K562 (cell line): ENCODE measurements around the gene COPS8. TPM values are rescaled to one million over a fixed set of nuclear protein-coding genes. Genes with fewer than 3 reads are reported as not detected.

ENCODE experiments used
- ATAC-seq: fragments of 200-7000 bp; cut with Tn5 transposase; 3 replicates; pipeline ENCODE4 v1.9.1; 2020; ENCODE audit warnings: moderate library complexity
- BruUV-seq: library from RNA; stranded (reverse); fragments of 400-500 nt; replicated peaks from 2 replicates; lab custom pipeline; 2021; lab: Mats Ljungman, UMichigan
- CTCF ChIA-PET: fragments of 300-600 bp; formaldehyde crosslinking; extraction: SDS; loops from one replicate; lab custom pipeline; 2021; ENCODE audit warnings: low intra/inter-chr PET ratio; lab: Yijun Ruan, JAX
- POLR2A ChIA-PET: fragments of 300-600, 350-650 bp; sonication (Branson Sonifier 250); formaldehyde crosslinking; extraction: SDS; loops from one replicate; lab custom pipeline; 2021; ENCODE audit warnings: antibody characterized with exemption, inconsistent platforms; lab: Yijun Ruan, JAX
- DNase-seq, 4 experiments: peaks; one replicate each; pipeline versions ENCODE4 v3.0.0 to v3.0.0-alpha.2; 2011 to 2018; ENCODE audit warnings: low spot score in 3 of 4, mixed read lengths in 3 of 4; ENCODE audit errors: extremely low read depth in 1 of 4
- FAIRE-seq: peaks from 2 replicates; lab custom pipeline; 2011; peaks lifted over from hg19 to GRCh38; lab: Jason Lieb, UNC
- H2AFZ ChIP-seq: 2 replicates; pipeline ENCODE4 v1.6.0; 2011; ENCODE audit warnings: low read depth, low read length, control low read depth, inconsistent platforms
- H3K27ac ChIP-seq: fragments of 200-600 bp; 3 replicates; pipeline ENCODE4 v1.8.0; 2011; ENCODE audit warnings: low read depth, mild to moderate bottlenecking, control low read depth, inconsistent platforms, low read length, moderate library complexity, mixed read lengths; ENCODE audit errors: extremely low read depth
- H3K27me3 ChIP-seq, 2 experiments: fragments of 300-600 bp in 1 of 2; 2 replicates in 1 of 2; 3 replicates in 1 of 2; pipeline versions ENCODE4 v1.6.0 to v1.8.0; 2011; ENCODE audit warnings: inconsistent platforms in 2 of 2, low read length in 2 of 2, mild to moderate bottlenecking in 1 of 2, mixed read lengths in 1 of 2, moderate library complexity in 1 of 2; ENCODE audit not compliant: control insufficient read depth in 2 of 2, insufficient read depth in 2 of 2
- H3K36me3 ChIP-seq: fragments of 300-600 bp; 3 replicates; pipeline ENCODE4 v1.8.0; 2011; ENCODE audit warnings: mild to moderate bottlenecking, low read length, inconsistent platforms; ENCODE audit not compliant: control insufficient read depth, insufficient read depth
- H3K4me1 ChIP-seq, 2 experiments: fragments of 200-600 bp in 1 of 2; replicated peaks in 1 of 2; 2 replicates in 1 of 2; 3 replicates in 1 of 2; pipeline versions ENCODE4 v1.5.1 to v1.8.0; 2011; ENCODE audit warnings: inconsistent platforms in 2 of 2, low read length in 2 of 2, mild to moderate bottlenecking in 1 of 2, mixed read lengths in 1 of 2, moderate library complexity in 1 of 2; ENCODE audit not compliant: control insufficient read depth in 2 of 2, insufficient read depth in 2 of 2
- H3K4me2 ChIP-seq: 2 replicates; pipeline ENCODE4 v1.6.1; 2011; ENCODE audit warnings: low read length, control low read depth, inconsistent platforms, mixed read lengths; ENCODE audit not compliant: insufficient read depth
- H3K4me3 ChIP-seq: fragments of 200-600 bp; sonication (generic), shearing (Covaris generic); 2 replicates; pipeline ENCODE4 v1.5.1; 2016; ENCODE audit warnings: control low read depth, inconsistent platforms
- H3K79me2 ChIP-seq: fragments of 200-600 bp; 3 replicates; pipeline ENCODE4 v1.8.0; 2011; ENCODE audit warnings: low read length, inconsistent platforms; ENCODE audit not compliant: control insufficient read depth, insufficient read depth
- H3K9ac ChIP-seq, 2 experiments: 2 replicates each; pipeline versions ENCODE4 v1.6.0 to v1.6.1; 2011; ENCODE audit warnings: low read depth in 2 of 2, low read length in 2 of 2, control low read depth in 1 of 2, inconsistent platforms in 1 of 2, mild to moderate bottlenecking in 1 of 2, mixed read lengths in 1 of 2; ENCODE audit not compliant: insufficient read depth in 1 of 2
- H3K9me1 ChIP-seq: one replicate; pipeline ENCODE4 v1.6.0; 2011; ENCODE audit warnings: inconsistent platforms, mild to moderate bottlenecking, low read length, moderate library complexity; ENCODE audit not compliant: control insufficient read depth, insufficient read depth
- H3K9me3 ChIP-seq: replicated peaks from 2 replicates; pipeline ENCODE4 v1.5.1; 2011; ENCODE audit warnings: low read depth, low read length, inconsistent platforms; ENCODE audit not compliant: control insufficient read depth, insufficient read depth
- H4K20me1 ChIP-seq: replicated peaks from 2 replicates; pipeline ENCODE4 v1.6.1; 2011; ENCODE audit warnings: low read length, inconsistent platforms, mixed read lengths; ENCODE audit not compliant: control insufficient read depth, insufficient read depth
- CBX1 ChIP-seq: sonication (generic); IDR thresholded peaks from 2 replicates; pipeline ENCODE4 v1.6.1; 2016; ENCODE audit warnings: antibody characterized with exemption, low read depth, mild to moderate bottlenecking
- HIVEP1 ChIP-seq: fragments of 250-450 bp; sonication (Bioruptor Pico); IDR thresholded peaks from 2 replicates; pipeline ENCODE4 v1.4.0; 2020; ENCODE audit warnings: mild to moderate bottlenecking
- SRF ChIP-seq, 2 experiments: fragments of 250-450, 450-650 bp in 1 of 2; sonication (Bioruptor Pico) in 1 of 2; sonication (generic) in 1 of 2; formaldehyde crosslinking; IDR thresholded peaks; 2 replicates each; pipeline versions ENCODE4 v1.5.0 to v1.5.1; 2020 to 2022; ENCODE audit warnings: mild to moderate bottlenecking in 1 of 2, missing genetic modification reagents in 1 of 2
- TSC22D4 ChIP-seq: fragments of 450-650 bp; IDR thresholded peaks from 2 replicates; pipeline ENCODE4 v1.6.1; 2016; ENCODE audit warnings: missing genetic modification characterization, missing biosample characterization, control low read depth
- WHSC1 ChIP-seq: IDR thresholded peaks from one replicate; pipeline ENCODE4 v1.6.1; 2012; ENCODE audit warnings: low read length, control low read depth, inconsistent platforms
- ZNF398 ChIP-seq: fragments of 250-450 bp; sonication (Bioruptor Pico); IDR thresholded peaks from 2 replicates; pipeline ENCODE4 v1.8.0; 2021; ENCODE audit warnings: moderate library complexity, mild to moderate bottlenecking, inconsistent platforms
- ZNF57 ChIP-seq: fragments of 450-650 bp; formaldehyde crosslinking; IDR thresholded peaks from 2 replicates; pipeline ENCODE4 v1.4.0; 2020; ENCODE audit warnings: mild to moderate bottlenecking, moderate library complexity
- ZNF785 ChIP-seq: fragments of 250-450 bp; sonication (Bioruptor Pico); IDR thresholded peaks from 2 replicates; pipeline ENCODE4 v1.4.0; 2020; ENCODE audit warnings: mild to moderate bottlenecking
- WGBS: fragments of 100-300 bp; shearing (Covaris generic); methylation state at CpG from one replicate; pipeline ENCODE4 v1.1.6; 2016; ENCODE audit warnings: low coverage, mixed read lengths; ENCODE audit not compliant: insufficient coverage; ENCODE audit errors: missing lambda C conversion rate; 5-methylcytosine and 5-hydroxymethylcytosine counted together
- in situ Hi-C: fragments of 300-500 bp; cut with MboI; formaldehyde crosslinking; loops from 4 replicates; pipeline ENCODE4 v1.15.0; 2018; ENCODE audit warnings: inconsistent platforms, mixed read lengths
- intact Hi-C: fragments of 100-400 bp; cut with micrococcal nuclease; formaldehyde crosslinking; loops from 2 replicates; pipeline ENCODE4 v1.14.2; 2022
- polyA plus RNA-seq, 8 experiments: library from polyadenylated mRNA; depleted of rRNA in 4 of 8; stranded (reverse) in 5 of 8; unstranded in 3 of 8; fragments of >200 nt; fragmentation: Nextera tagmentation in 2 of 8; fragmentation: Illumina TruSeq in 1 of 8; extraction: Ambion mirVana in 2 of 8; extraction: Trizol in 1 of 8; gene quantifications; 2 replicates each; pipeline versions ENCODE4 v1.2.1 to v1.2.3, GENCODE V29; 2011 to 2014; ENCODE audit warnings: inconsistent platforms in 1 of 8, missing spikeins in 1 of 8
- total RNA-seq, 7 experiments: library from RNA; depleted of rRNA in 6 of 7; stranded (reverse); fragments of >200 nt in 6 of 7; fragmentation: Illumina TruSeq in 2 of 7; extraction: Trizol in 2 of 7; gene quantifications; 2 replicates each; pipeline versions ENCODE4 v1.2.1 to v1.2.3, GENCODE V29; 2011 to 2021; ENCODE audit warnings: low replicate concordance in 1 of 7
- TF ChIP-seq, protein P1 (sequence below): fragments of 200-600 bp; sonication (generic); IDR thresholded peaks from one replicate; pipeline ENCODE4 v1.6.1; 2012; ENCODE audit warnings: mild to moderate bottlenecking, low read depth, low read length, inconsistent platforms

COPS8 gene
- total and polyA plus RNA-seq, 9 of the 15 experiments (the other 6 are each of a cell fraction or from before 2014, with no cell fraction given): 28.2 to 97.3 (median 58.9) TPM

DNA sequence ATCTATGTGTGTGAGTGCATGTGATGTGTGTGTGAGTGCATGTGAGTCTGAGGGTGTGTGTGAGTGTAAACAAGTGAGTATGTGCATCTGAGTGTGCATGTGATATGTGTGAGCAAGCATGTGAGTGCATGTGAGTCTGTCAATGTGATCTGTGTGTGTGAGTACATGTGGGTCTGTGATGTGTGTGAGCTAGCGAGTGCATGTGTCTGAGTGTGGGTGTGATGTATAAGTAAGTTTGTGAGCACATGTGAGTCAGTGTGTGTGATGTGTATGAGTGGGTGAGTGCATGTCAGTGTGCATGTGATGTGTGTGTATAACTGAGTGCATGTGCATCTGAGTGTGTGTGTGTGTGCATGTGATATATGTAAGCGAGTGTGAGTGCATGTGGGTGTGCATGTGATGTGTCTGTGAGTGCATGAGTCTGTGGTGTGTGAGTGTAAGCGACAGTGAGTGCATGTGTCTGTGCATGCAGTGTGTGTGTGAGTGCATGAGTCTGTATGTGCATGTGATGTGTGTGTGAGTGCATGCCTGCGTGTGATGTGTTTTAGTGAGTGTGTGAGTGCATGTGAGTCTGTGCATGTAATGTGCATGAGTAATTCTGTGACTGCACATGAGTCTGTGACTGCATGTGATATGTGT is 44.1 kb downstream of the COPS8 start:
- Histone ChIP-seq H3K4me1 (no peaks in the 10 kb centered on the region), H3K9me1 (no peaks in the 10 kb centered on the region), H3K9me3 (no peaks in the 10 kb centered on the region; the same call in 1 of the 2 replicates), H3K9ac (no peak overlapping the region), H3K4me3 (no peak overlapping the region), H3K4me2 (no peak overlapping the region), H3K36me3 (no peaks in the 10 kb centered on the region; the same call in 2 of the 3 replicates), H3K27me3 (no peaks in the 10 kb centered on the region; a peak in 2 of 5 replicates), H4K20me1 (no peaks in the 10 kb centered on the region), H2AFZ (no peak overlapping the region), H3K79me2 (no peaks in the 10 kb centered on the region), H3K27ac (no peak overlapping the region)
- intact Hi-C loops: no loop called here
- POLR2A ChIA-PET: no interaction called here
- ATAC-seq: no peak
- BruUV-seq: no TSS peak
- no peak for FAIRE-seq
- CTCF ChIA-PET: no interaction called here
- DNase-seq: no peak
- in situ Hi-C loops: loop anchor here (10.0 kb wide), 1 partner anchor 435 kb away; the partner anchor contains the start of gene PRLH
- WGBS: 0% methylated on average over 4 of the region's 4 CpGs
- TF ChIP-seq HIVEP1 (CRISPR knock-in tag): no peak
- no peak for TF ChIP-seq SRF (CRISPR knock-in tag; IDR thresholded peaks at IDR 0.05)
- TF ChIP-seq TSC22D4: no peak
- TF ChIP-seq, protein P1, sequence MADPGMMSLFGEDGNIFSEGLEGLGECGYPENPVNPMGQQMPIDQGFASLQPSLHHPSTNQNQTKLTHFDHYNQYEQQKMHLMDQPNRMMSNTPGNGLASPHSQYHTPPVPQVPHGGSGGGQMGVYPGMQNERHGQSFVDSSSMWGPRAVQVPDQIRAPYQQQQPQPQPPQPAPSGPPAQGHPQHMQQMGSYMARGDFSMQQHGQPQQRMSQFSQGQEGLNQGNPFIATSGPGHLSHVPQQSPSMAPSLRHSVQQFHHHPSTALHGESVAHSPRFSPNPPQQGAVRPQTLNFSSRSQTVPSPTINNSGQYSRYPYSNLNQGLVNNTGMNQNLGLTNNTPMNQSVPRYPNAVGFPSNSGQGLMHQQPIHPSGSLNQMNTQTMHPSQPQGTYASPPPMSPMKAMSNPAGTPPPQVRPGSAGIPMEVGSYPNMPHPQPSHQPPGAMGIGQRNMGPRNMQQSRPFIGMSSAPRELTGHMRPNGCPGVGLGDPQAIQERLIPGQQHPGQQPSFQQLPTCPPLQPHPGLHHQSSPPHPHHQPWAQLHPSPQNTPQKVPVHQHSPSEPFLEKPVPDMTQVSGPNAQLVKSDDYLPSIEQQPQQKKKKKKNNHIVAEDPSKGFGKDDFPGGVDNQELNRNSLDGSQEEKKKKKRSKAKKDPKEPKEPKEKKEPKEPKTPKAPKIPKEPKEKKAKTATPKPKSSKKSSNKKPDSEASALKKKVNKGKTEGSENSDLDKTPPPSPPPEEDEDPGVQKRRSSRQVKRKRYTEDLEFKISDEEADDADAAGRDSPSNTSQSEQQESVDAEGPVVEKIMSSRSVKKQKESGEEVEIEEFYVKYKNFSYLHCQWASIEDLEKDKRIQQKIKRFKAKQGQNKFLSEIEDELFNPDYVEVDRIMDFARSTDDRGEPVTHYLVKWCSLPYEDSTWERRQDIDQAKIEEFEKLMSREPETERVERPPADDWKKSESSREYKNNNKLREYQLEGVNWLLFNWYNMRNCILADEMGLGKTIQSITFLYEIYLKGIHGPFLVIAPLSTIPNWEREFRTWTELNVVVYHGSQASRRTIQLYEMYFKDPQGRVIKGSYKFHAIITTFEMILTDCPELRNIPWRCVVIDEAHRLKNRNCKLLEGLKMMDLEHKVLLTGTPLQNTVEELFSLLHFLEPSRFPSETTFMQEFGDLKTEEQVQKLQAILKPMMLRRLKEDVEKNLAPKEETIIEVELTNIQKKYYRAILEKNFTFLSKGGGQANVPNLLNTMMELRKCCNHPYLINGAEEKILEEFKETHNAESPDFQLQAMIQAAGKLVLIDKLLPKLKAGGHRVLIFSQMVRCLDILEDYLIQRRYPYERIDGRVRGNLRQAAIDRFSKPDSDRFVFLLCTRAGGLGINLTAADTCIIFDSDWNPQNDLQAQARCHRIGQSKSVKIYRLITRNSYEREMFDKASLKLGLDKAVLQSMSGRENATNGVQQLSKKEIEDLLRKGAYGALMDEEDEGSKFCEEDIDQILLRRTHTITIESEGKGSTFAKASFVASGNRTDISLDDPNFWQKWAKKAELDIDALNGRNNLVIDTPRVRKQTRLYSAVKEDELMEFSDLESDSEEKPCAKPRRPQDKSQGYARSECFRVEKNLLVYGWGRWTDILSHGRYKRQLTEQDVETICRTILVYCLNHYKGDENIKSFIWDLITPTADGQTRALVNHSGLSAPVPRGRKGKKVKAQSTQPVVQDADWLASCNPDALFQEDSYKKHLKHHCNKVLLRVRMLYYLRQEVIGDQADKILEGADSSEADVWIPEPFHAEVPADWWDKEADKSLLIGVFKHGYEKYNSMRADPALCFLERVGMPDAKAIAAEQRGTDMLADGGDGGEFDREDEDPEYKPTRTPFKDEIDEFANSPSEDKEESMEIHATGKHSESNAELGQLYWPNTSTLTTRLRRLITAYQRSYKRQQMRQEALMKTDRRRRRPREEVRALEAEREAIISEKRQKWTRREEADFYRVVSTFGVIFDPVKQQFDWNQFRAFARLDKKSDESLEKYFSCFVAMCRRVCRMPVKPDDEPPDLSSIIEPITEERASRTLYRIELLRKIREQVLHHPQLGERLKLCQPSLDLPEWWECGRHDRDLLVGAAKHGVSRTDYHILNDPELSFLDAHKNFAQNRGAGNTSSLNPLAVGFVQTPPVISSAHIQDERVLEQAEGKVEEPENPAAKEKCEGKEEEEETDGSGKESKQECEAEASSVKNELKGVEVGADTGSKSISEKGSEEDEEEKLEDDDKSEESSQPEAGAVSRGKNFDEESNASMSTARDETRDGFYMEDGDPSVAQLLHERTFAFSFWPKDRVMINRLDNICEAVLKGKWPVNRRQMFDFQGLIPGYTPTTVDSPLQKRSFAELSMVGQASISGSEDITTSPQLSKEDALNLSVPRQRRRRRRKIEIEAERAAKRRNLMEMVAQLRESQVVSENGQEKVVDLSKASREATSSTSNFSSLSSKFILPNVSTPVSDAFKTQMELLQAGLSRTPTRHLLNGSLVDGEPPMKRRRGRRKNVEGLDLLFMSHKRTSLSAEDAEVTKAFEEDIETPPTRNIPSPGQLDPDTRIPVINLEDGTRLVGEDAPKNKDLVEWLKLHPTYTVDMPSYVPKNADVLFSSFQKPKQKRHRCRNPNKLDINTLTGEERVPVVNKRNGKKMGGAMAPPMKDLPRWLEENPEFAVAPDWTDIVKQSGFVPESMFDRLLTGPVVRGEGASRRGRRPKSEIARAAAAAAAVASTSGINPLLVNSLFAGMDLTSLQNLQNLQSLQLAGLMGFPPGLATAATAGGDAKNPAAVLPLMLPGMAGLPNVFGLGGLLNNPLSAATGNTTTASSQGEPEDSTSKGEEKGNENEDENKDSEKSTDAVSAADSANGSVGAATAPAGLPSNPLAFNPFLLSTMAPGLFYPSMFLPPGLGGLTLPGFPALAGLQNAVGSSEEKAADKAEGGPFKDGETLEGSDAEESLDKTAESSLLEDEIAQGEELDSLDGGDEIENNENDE: no peak
- TF ChIP-seq ZNF57: no peak
- TF ChIP-seq CBX1: no peak
- TF ChIP-seq WHSC1: no peak
- no peak for TF ChIP-seq ZNF785 (CRISPR knock-in tag)
- no peak for TF ChIP-seq ZNF398
